Measurements from ENCODE around the gene ANGPTL2. TPM values are rescaled to one million over a fixed set of nuclear protein-coding genes. Genes with fewer than 3 reads are reported as not detected.
"Not testable (repeated sequence)": the region's sequence is repeated elsewhere in the genome, so short reads cannot be mapped to it uniquely, and the experiment has no call there.

Gene ANGPTL2
- total and polyA plus RNA-seq, 9 of the 15 experiments (the other 6 are each of a cell fraction or from before 2014, with no cell fraction given), result not detected

DNA sequence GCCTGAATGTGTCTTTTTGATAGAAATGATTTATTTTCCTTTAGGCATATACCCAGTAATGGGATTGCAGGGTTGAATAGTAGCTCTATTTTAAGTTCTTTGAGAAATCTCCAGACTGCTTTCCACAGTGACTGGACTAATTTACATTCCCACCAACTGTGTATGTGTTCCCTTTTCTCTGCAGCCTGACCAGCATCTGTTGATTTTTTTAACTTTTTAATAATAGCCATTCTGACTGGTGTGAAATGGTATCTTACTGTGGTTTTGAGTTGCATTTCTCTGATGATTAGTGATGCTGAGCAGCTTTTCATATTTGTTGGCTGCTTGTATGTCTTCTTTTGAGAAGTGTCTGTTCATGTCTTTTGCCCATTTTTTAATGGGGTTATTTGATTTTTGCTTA, 24.4 kb upstream of the ANGPTL2 start:
- TF ChIP-seq, protein P1, sequence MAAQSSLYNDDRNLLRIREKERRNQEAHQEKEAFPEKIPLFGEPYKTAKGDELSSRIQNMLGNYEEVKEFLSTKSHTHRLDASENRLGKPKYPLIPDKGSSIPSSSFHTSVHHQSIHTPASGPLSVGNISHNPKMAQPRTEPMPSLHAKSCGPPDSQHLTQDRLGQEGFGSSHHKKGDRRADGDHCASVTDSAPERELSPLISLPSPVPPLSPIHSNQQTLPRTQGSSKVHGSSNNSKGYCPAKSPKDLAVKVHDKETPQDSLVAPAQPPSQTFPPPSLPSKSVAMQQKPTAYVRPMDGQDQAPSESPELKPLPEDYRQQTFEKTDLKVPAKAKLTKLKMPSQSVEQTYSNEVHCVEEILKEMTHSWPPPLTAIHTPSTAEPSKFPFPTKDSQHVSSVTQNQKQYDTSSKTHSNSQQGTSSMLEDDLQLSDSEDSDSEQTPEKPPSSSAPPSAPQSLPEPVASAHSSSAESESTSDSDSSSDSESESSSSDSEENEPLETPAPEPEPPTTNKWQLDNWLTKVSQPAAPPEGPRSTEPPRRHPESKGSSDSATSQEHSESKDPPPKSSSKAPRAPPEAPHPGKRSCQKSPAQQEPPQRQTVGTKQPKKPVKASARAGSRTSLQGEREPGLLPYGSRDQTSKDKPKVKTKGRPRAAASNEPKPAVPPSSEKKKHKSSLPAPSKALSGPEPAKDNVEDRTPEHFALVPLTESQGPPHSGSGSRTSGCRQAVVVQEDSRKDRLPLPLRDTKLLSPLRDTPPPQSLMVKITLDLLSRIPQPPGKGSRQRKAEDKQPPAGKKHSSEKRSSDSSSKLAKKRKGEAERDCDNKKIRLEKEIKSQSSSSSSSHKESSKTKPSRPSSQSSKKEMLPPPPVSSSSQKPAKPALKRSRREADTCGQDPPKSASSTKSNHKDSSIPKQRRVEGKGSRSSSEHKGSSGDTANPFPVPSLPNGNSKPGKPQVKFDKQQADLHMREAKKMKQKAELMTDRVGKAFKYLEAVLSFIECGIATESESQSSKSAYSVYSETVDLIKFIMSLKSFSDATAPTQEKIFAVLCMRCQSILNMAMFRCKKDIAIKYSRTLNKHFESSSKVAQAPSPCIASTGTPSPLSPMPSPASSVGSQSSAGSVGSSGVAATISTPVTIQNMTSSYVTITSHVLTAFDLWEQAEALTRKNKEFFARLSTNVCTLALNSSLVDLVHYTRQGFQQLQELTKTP (IDR thresholded peaks at IDR 0.05; ENCODE audit: low read depth in 1 of 2, partially characterized antibody in 2 of 2), result peak in 1 of 2 experiments; percentile 81
- DNase-seq (ENCODE audit: extremely low read depth in 1 of 4, low spot score in 3 of 4); H3K27ac ChIP-seq (ENCODE audit: extremely low read depth, low read depth, low read length); FAIRE-seq; intact Hi-C loops (cut with micrococcal nuclease); H3K36me3 ChIP-seq (ENCODE audit: control insufficient read depth, insufficient read depth, low read length); in situ Hi-C loops (cut with MboI); H2AFZ ChIP-seq (ENCODE audit: low read depth, low read length); H3K4me2 ChIP-seq (ENCODE audit: insufficient read depth, low read length); H3K79me2 ChIP-seq (ENCODE audit: control insufficient read depth, insufficient read depth, low read length); H4K20me1 ChIP-seq (replicated peaks; ENCODE audit: control insufficient read depth, insufficient read depth, low read length); H3K4me1 ChIP-seq (replicated peaks in 1 of 2; ENCODE audit: control insufficient read depth in 2 of 2, insufficient read depth in 2 of 2, low read length in 2 of 2); BruUV-seq (replicated peaks); CTCF ChIA-PET (ENCODE audit: low intra/inter-chr PET ratio); H3K9me3 ChIP-seq (replicated peaks; ENCODE audit: control insufficient read depth, insufficient read depth, low read depth, low read length); H3K9ac ChIP-seq (ENCODE audit: insufficient read depth in 1 of 2, low read depth in 2 of 2, low read length in 2 of 2); H3K9me1 ChIP-seq (ENCODE audit: control insufficient read depth, insufficient read depth, low read length); ATAC-seq; H3K4me3 ChIP-seq: not testable (repeated sequence)
- peaks cover 16 to 53% of the 10 kb centered on the region in 2 experiments for H3K27me3 ChIP-seq (ENCODE audit: control insufficient read depth in 2 of 2, insufficient read depth in 2 of 2, low read length in 2 of 2)
- POLR2A ChIA-PET, result interaction anchor here (1.1 to 1.3 kb wide), 3 partner anchors 9 to 16 kb away, joined by 3 to 4 read pairs (median 3); no protein-coding TSS in a partner anchor

Measured in K562 (cell line).